Right atrium auricular region (tissue), 2 donors: Measurements from ENCODE around the gene AFAP1. TPM values are rescaled to one million over a fixed set of nuclear protein-coding genes. Genes with fewer than 3 reads are reported as not detected.

Source experiments
- DNase-seq: peaks from one replicate; pipeline ENCODE4 v3.0.0-alpha.2; 2019; ENCODE audit warnings: low spot score
- H3K27ac ChIP-seq, 2 donors: fragments of 200-600 bp; sonication (generic); 1 replicate in 1 of 2; 2 replicates in 1 of 2; pipeline ENCODE4 v1.5.1; 2016 to 2019
- H3K27me3 ChIP-seq, 2 donors: fragments of 200-600 bp; sonication (generic); one replicate each; pipeline versions ENCODE4 v1.5.1 to v1.6.0; 2017 to 2019
- H3K36me3 ChIP-seq: fragments of 200-600 bp; sonication (generic); one replicate; pipeline ENCODE4 v1.5.1; 2016
- H3K4me1 ChIP-seq, 2 donors: fragments of 200-600 bp; sonication (generic); one replicate each; pipeline versions ENCODE4 v1.5.1 to v1.6.0; 2017 to 2019
- H3K4me3 ChIP-seq, 2 donors: fragments of 200-600 bp; sonication (generic); 1 replicate in 1 of 2; 2 replicates in 1 of 2; pipeline ENCODE4 v1.5.1; 2017 to 2019; ENCODE audit warnings: mild to moderate bottlenecking in 1 of 2, moderate library complexity in 1 of 2
- H3K9me3 ChIP-seq, 2 donors: fragments of 200-600 bp; sonication (generic); one replicate each; pipeline ENCODE4 v1.5.1; 2019
- CTCF ChIP-seq, 2 donors: fragments of 200-600 bp; sonication (generic); IDR thresholded peaks; one replicate each; pipeline ENCODE4 v1.5.1; 2019; ENCODE audit warnings: antibody characterized with exemption in 2 of 2
- total RNA-seq, 2 donors: library from RNA; depleted of rRNA; stranded (reverse); fragments of >200 nt; gene quantifications; one replicate each; pipeline ENCODE4 v1.1.0, GENCODE V29; 2016

AFAP1 gene
- total RNA-seq, 2 donors from 2014 or later, result 16.2 to 27.2 TPM

GRCh38 chr4:7780751-7781348 is 158.8 kb downstream of the AFAP1 start:
- Histone ChIP-seq H3K4me1 (peaks cover 0 to 51% of the 10 kb centered on the region in 2 donors), H3K36me3 (peaks cover 14% of the 10 kb centered on the region), H3K27me3 (no peaks in the 10 kb centered on the region), H3K27ac (peak overlapping the region; percentile 57 to 80), H3K9me3 (no peaks in the 10 kb centered on the region), H3K4me3 (no peak overlapping the region)
- DNase-seq, result no peak
- no peak for TF ChIP-seq CTCF (IDR thresholded peaks at IDR 0.05)

GRCh38 chr4:7779432-7779768 is 160.3 kb downstream of the AFAP1 start:
- Histone ChIP-seq H3K27ac (peak overlapping the region; percentile 59 to 71), H3K4me3 (peak overlapping the region; percentile 3 to 28), H3K4me1 (peaks cover 0 to 51% of the 10 kb centered on the region in 2 donors), H3K9me3 (no peaks in the 10 kb centered on the region), H3K27me3 (no peaks in the 10 kb centered on the region), H3K36me3 (peaks cover 12% of the 10 kb centered on the region)
- DNase-seq, result no peak
- no peak for TF ChIP-seq CTCF (IDR thresholded peaks at IDR 0.05)

- TF ChIP-seq CTCF (IDR thresholded peaks at IDR 0.05), result no peak
- H3K4me3 ChIP-seq, result peak overlapping the region; percentile 3 to 28
- H3K4me1 ChIP-seq, result peaks cover 0 to 51% of the 10 kb centered on the region in 2 donors
- H3K9me3 ChIP-seq, result no peaks in the 10 kb centered on the region
- H3K27me3 ChIP-seq, result no peaks in the 10 kb centered on the region
- H3K27ac ChIP-seq, result peak overlapping the region; percentile 59 to 71
- DNase-seq, result no peak
- H3K36me3 ChIP-seq, result peaks cover 19% of the 10 kb centered on the region
Observed at GRCh38 chr4:7778510-7779431, 160.9 kb downstream of the AFAP1 start.

GRCh38 chr4:7777871-7778509 is 161.7 kb downstream of the AFAP1 start:
- peaks cover 25% of the 10 kb centered on the region for H3K36me3 ChIP-seq
- H3K27ac ChIP-seq, result peak overlapping the region; percentile 59 to 71
- no peak for TF ChIP-seq CTCF (IDR thresholded peaks at IDR 0.05)

GRCh38 chr4:7777017-7777710 is 162.5 kb downstream of the AFAP1 start:
- no peak for TF ChIP-seq CTCF (IDR thresholded peaks at IDR 0.05)
- Histone ChIP-seq H3K27me3 (no peaks in the 10 kb centered on the region), H3K9me3 (no peaks in the 10 kb centered on the region), H3K4me1 (peaks cover 0 to 39% of the 10 kb centered on the region in 2 donors), H3K27ac (no peak overlapping the region), H3K36me3 (peaks cover 33% of the 10 kb centered on the region), H3K4me3 (no peak overlapping the region)
- no peak for DNase-seq

More at GRCh38 chr4:7777871-7778509, 161.7 kb downstream of the AFAP1 start:
- H3K4me1 ChIP-seq, result peaks cover 0 to 47% of the 10 kb centered on the region in 2 donors
- no peaks in the 10 kb centered on the region for H3K9me3 ChIP-seq
- DNase-seq, result no peak
- H3K4me3 ChIP-seq, result no peak overlapping the region
- no peaks in the 10 kb centered on the region for H3K27me3 ChIP-seq
